ENCODE data around the gene NDUFS7. TPM values are rescaled to one million over a fixed set of nuclear protein-coding genes. Genes with fewer than 3 reads are reported as not detected.
A peak's percentile ranks its signal among the peaks of the same experiment; 100 is the strongest.

The NDUFS7 gene
- total and polyA plus RNA-seq, 9 of the 15 experiments (the other 6 are each of a cell fraction or from before 2014, with no cell fraction given) = 6.0 to 271 (median 60.6) TPM

GRCh38 chr19:1408300-1409203, 24.8 kb downstream of the NDUFS7 start (continued):
- TF ChIP-seq MNT (conservative IDR thresholded peaks at IDR 0.05) (peak; percentile 86 to 89), HNRNPH1 (optimal IDR thresholded peaks at IDR 0.05; ENCODE audit: low read depth, low read length) (no peak), ZBTB7A (IDR thresholded peaks at IDR 0.05; ENCODE audit: borderline replicate concordance, control insufficient read depth, low read depth, low read length) (peak; percentile 85; the same call in 1 of the 2 replicates), PHB (CRISPR knock-in tag; IDR thresholded peaks at IDR 0.05) (no peak), CREM (IDR thresholded peaks at IDR 0.05; ENCODE audit: low read depth) (peak; percentile 3; the same call in 1 of the 2 replicates), STAT5A (IDR thresholded peaks at IDR 0.05; ENCODE audit: borderline replicate concordance, low read length) (no peak), ZNF184 (CRISPR knock-in tag; IDR thresholded peaks at IDR 0.05) (no peak), DIDO1 (tag; IDR thresholded peaks at IDR 0.05; ENCODE audit: low read depth) (no peak), ZNF518B (CRISPR knock-in tag; IDR thresholded peaks at IDR 0.05) (no peak), NBN (IDR thresholded peaks at IDR 0.05; ENCODE audit: low read depth) (no peak), ATF1 (CRISPR knock-in tag; IDR thresholded peaks at IDR 0.05) (no peak), ATF1 (tag; IDR thresholded peaks at IDR 0.05) (0 out of 2 replicates have a peak, but pooled peaks have one; percentile 17), BCOR (IDR thresholded peaks at IDR 0.05) (no peak), MITF (IDR thresholded peaks at IDR 0.05) (no peak), POLR3G (IDR thresholded peaks at IDR 0.05; ENCODE audit: extremely low read depth, insufficient read length, insufficient replicate concordance) (no peak), HLTF (IDR thresholded peaks at IDR 0.05) (no peak), NONO (IDR thresholded peaks at IDR 0.05; ENCODE audit: low read depth in 2 of 2, low read length in 1 of 2) (no peak), AFF4 (CRISPR knock-in tag; IDR thresholded peaks at IDR 0.05) (no peak)
